Adrenal gland (tissue), 12 donors: ENCODE data around the gene ATP9B. TPM values are rescaled to one million over a fixed set of nuclear protein-coding genes. Genes with fewer than 3 reads are reported as not detected.

Source experiments
- DNase-seq, 7 donors: peaks; one replicate each; pipeline ENCODE4 v3.0.0-alpha.2; 2019 to 2020
- H3K27ac ChIP-seq, 5 donors: fragments of 200-600 bp; sonication (generic) in 4 of 5; 1 replicate in 3 of 5; 2 replicates in 2 of 5; pipeline versions ENCODE4 v1.5.1 to v1.8.0; 2016 to 2020; ENCODE audit warnings: mild to moderate bottlenecking in 1 of 5
- H3K27me3 ChIP-seq: fragments of 200-600 bp; 2 replicates; pipeline ENCODE4 v1.8.0; 2021
- H3K36me3 ChIP-seq, 2 donors: fragments of 200-600 bp; replicated peaks in 1 of 2; 1 replicate in 1 of 2; 2 replicates in 1 of 2; pipeline versions ENCODE4 v1.5.1 to v1.8.0; 2018 to 2022
- H3K4me1 ChIP-seq, 2 donors: fragments of 200-600 bp; replicated peaks in 1 of 2; 1 replicate in 1 of 2; 2 replicates in 1 of 2; pipeline versions ENCODE4 v1.5.1 to v1.8.0; 2018 to 2021
- H3K4me3 ChIP-seq, 4 donors: fragments of 200-600 bp; sonication (generic) in 3 of 4; one replicate each; pipeline ENCODE4 v1.5.1; 2016 to 2018
- H3K9me3 ChIP-seq, 3 donors: fragments of 200-600 bp; sonication (generic) in 1 of 3; replicated peaks in 1 of 3; 1 replicate in 2 of 3; 2 replicates in 1 of 3; pipeline versions ENCODE4 v1.5.1 to v1.8.0; 2016 to 2021
- CTCF ChIP-seq, 6 experiments: fragments of 450-650 bp in 4 of 6; fragments of 200-600 bp in 2 of 6; sonication (generic) in 1 of 6; IDR thresholded peaks; 1 replicate in 5 of 6; 2 replicates in 1 of 6; pipeline versions ENCODE4 v1.5.1 to v1.8.0; 2016 to 2021; ENCODE audit warnings: antibody characterized with exemption in 6 of 6, mild to moderate bottlenecking in 2 of 6, moderate library complexity in 1 of 6
- POLR2A ChIP-seq, 2 donors: fragments of 450-650 bp; IDR thresholded peaks; one replicate each; pipeline ENCODE4 v1.6.1; 2017; ENCODE audit warnings: antibody characterized with exemption in 2 of 2, mild to moderate bottlenecking in 2 of 2, moderate library complexity in 1 of 2
- WGBS, 4 donors: extraction: QIAGEN DNeasy Blood & Tissue Kit in 2 of 4; methylation state at CpG; one replicate each; pipeline versions ENCODE4 v1.1.5 to v1.1.7; 2013 to 2017; 5-methylcytosine and 5-hydroxymethylcytosine counted together
- intact Hi-C, 2 donors: fragments of 100-400 bp; cut with DNase I; formaldehyde crosslinking; loops; one replicate each; pipeline versions ENCODE4 v1.14.1 to v1.15.0; 2022 to 2023
- polyA plus RNA-seq, 3 donors: library from polyadenylated mRNA; stranded (reverse); fragments of 200-250 nt in 2 of 3; fragments of 350-450 nt in 1 of 3; fragmentation: Illumina TruSeq in 1 of 3; extraction: RNeasy Lipid Tissue Mini Kit (QIAGEN cat#74804) in 1 of 3; gene quantifications; one replicate each; pipeline ENCODE4 v1.2.3, GENCODE V29; 2013 to 2014
- total RNA-seq, 9 donors: library from RNA; depleted of rRNA in 4 of 9; stranded (reverse); fragments of >200 nt in 4 of 9; fragments of 120-200 nt in 1 of 9; fragmentation: NEBNext Ultra II Directional in 1 of 9; extraction: Animal tissue kit (Norgen Biotek cat#: 25700) in 1 of 9; gene quantifications; one replicate each; pipeline versions ENCODE4 v1.1.0 to v1.2.4, GENCODE V29; 2013 to 2023
- donor health status: healthy with polysubstance abuse.
- donor health status: Bipolar disorder and iron deficiency.
- donor health status: DM: yes; HTN: yes; CAD: no.
- donor health status: DM: no; HTN: no; CAD: no.
- donor health status: DM: no; HTN: no; CAD: no.
- donor health status: DM: yes; HTN: yes; CAD: no.

Gene ATP9B
- total and polyA plus RNA-seq, 12 donors = 16.3 to 36.0 (median 27.7) TPM

DNA sequence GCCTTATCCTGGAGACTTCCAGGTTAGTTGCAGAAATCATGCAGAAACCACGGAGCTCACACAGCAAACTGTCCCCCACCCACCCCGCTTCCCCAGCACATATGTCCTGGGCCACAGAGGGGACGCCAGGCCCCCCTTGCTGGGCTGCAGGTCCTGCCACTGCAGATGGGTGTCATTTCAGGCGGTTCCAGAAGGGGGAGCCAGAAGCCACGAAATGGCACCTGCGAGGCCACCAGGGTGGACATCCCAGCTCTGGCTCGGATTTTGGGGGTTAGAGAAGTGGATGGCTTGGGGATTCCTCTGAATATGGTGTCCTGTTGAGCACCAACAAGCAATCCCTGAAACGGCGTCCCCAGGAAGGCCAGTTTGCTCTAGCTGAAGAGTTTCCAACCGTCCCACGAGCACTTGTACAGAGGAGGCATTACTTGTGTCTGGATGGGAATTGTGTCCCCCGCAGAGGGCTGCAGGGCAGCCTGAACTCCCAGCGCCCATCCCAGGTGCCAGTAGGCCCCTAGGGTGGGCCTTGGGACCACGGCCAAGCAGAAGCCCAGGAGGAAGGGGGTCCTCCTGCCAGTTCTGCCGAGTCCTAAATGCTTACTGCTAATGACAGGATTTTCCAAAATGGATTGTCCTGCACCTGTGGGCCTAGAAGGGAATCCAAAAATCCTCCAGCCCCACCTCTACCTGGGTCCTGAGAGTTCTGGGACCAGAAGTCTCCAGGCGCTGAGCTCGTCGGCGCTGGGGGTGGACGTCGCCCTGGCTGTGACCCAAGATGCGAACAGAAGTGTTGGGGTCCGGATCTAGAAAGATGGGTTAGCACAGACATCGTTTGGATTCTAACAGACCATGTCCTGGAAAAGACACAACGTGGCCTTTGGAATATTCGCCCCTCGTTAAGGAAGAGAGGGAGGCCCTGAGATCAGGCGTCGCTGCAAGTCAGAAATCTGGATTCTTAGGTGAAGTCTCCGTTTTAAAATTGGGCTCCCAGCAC, 311.9 kb downstream of the ATP9B start:
- no peaks in the 10 kb centered on the region for H3K27me3 ChIP-seq
- no peaks in the 10 kb centered on the region for H3K4me1 ChIP-seq
- intact Hi-C loops = loop anchor here (2.0 to 10.0 kb wide), 4 partner anchors 64 to 261 kb away; no protein-coding TSS in a partner anchor
- DNase-seq = peak; percentile 53 to 82 (median 69)
- 57 to 71% (median 61%) methylated on average over 17 to 30 of the region's 30 CpGs for WGBS, 4 donors
- TF ChIP-seq POLR2A (IDR thresholded peaks at IDR 0.05) = no peak
- TF ChIP-seq CTCF (IDR thresholded peaks at IDR 0.05) = peak; percentile 66 to 84 (median 74)
- H3K9me3 ChIP-seq = no peaks in the 10 kb centered on the region
- H3K36me3 ChIP-seq = peaks cover 0 to 8% of the 10 kb centered on the region in 2 donors
- H3K4me3 ChIP-seq = no peak overlapping the region
- no peak overlapping the region for H3K27ac ChIP-seq

DNA sequence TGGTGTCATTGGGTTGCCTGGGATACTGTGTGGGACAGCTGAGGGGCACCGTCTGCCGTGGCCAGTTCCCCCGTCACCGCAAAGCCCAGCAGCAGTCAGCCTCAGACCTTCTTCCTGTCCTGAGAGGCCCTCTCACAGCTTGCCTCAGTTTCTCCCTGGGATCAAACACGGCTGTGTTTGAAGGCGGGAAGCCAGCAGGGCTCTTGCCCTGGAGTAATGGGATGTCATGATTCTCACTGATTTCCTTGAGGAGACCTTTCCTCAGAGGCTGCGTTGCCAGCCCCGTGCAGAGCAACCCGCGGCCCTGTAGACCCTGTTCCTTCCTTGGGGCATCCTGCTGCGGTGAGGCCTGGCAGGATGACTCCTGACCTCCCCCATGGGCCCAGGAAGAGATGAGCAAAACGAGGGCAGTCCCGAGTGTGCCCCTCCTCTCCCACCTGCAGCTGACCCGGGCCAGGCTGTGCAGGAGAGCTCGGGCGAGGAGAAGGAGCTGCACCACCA, 312.7 kb downstream of the ATP9B start:
- TF ChIP-seq CTCF (IDR thresholded peaks at IDR 0.05) (no peak), POLR2A (IDR thresholded peaks at IDR 0.05) (no peak)
- DNase-seq = peak in 2 of 7 donors; percentile 13 to 46

DNA sequence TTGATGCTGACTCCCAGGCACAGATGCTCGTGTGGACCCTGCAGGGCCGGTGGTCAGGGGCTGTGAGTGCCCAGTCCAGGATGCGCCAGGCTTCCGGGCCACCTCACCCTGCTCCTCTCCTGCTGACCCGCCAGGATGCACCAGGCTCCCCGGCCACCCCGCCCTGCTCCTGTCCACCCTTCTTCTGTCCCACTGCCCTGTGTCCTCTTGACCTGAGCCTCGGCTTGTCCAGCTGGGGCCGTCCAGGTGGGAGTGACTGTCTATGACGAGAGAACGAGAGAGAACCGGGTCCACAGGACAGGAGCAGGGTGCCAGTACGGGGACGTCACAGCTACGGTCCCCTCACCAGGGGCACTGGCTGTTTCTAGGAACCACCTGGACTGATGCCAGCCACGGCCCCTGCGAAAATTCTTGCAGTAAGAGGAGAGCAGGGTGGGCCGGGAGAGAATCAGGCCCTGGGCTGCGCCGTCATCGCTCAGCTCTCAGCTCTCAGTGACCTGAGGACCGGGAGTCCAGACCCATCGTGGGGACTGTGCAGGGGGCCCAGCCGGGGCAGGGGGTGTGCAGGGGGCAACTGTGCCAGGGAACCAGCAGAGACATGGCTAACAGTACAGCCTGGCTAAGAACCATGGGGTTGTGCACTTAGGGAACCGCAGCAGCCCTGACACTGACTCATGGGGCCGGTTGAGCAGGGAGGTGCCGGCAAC, 313.6 kb downstream of the ATP9B start:
- no peaks in the 10 kb centered on the region for H3K36me3 ChIP-seq
- H3K4me1 ChIP-seq = no peaks in the 10 kb centered on the region
- 61 to 72% (median 71%) methylated on average over 11 to 27 of the region's 27 CpGs for WGBS, 4 donors
- H3K27me3 ChIP-seq = peaks cover 3% of the 10 kb centered on the region
- no peak for TF ChIP-seq POLR2A (IDR thresholded peaks at IDR 0.05)
- TF ChIP-seq CTCF (IDR thresholded peaks at IDR 0.05) = no peak
- no peaks in the 10 kb centered on the region for H3K9me3 ChIP-seq
- H3K4me3 ChIP-seq = no peak overlapping the region
- H3K27ac ChIP-seq = no peak overlapping the region
- peak in 2 of 7 donors; percentile 35 to 54 for DNase-seq
- intact Hi-C loops = loop anchor here (5.0 to 10.0 kb wide), 3 partner anchors 62 to 259 kb away; no protein-coding TSS in a partner anchor

More for the DNA sequence above, 312.7 kb downstream of the ATP9B start:
- Histone ChIP-seq H3K4me3 (no peak overlapping the region), H3K4me1 (no peaks in the 10 kb centered on the region), H3K27ac (no peak overlapping the region), H3K27me3 (no peaks in the 10 kb centered on the region), H3K36me3 (peaks cover 0 to 8% of the 10 kb centered on the region in 2 donors), H3K9me3 (no peaks in the 10 kb centered on the region)
- intact Hi-C loops = loop anchor here (2.0 to 10.0 kb wide), 4 partner anchors 63 to 260 kb away; no protein-coding TSS in a partner anchor
- WGBS, 4 donors = 71 to 89% (median 78%) methylated on average over 4 to 16 of the region's 16 CpGs; no CpG with 5 or more reads in 1 of the 4 donors
